ENCODE results near the gene DCBLD1. TPM values are rescaled to one million over a fixed set of nuclear protein-coding genes. Genes with fewer than 3 reads are reported as not detected.

The DCBLD1 gene
- total RNA-seq, 1 experiment from 2014 or later, result 11.2 TPM

- CTCF ChIA-PET, result no interaction called here
- no peaks in the 10 kb centered on the region for H3K27me3 Mint-ChIP-seq (ENCODE audit: low read depth)
Measured at GRCh38 chr6:117574198-117574597, 91.7 kb downstream of the DCBLD1 start.

GRCh38 chr6:117585647-117586046 lies 103.2 kb downstream of the DCBLD1 start:
- DNase-seq (ENCODE audit: low spot score), result no peak
- Mint-ChIP-seq H3K27me3 (ENCODE audit: low read depth) (no peaks in the 10 kb centered on the region), H3K4me1 (peaks cover 4% of the 10 kb centered on the region), H3K36me3 (peaks cover 22% of the 10 kb centered on the region), H3K4me3 (no peak overlapping the region), H3K9me3 (peaks cover 11% of the 10 kb centered on the region), H3K27ac (no peak overlapping the region)
- POLR2A ChIA-PET, result no interaction called here
- ATAC-seq, result no peak
- CTCF ChIA-PET, result no interaction called here
- TF ChIP-seq NFATC4 (CRISPR knock-in tag; IDR thresholded peaks at IDR 0.05) (no peak), EMX1 (CRISPR knock-in tag; IDR thresholded peaks at IDR 0.05) (no peak), ATF1 (CRISPR knock-in tag; IDR thresholded peaks at IDR 0.05) (no peak), NFYB (CRISPR knock-in tag; conservative IDR thresholded peaks at IDR 0.05; ENCODE audit: low read depth) (no peak), FOXP4 (CRISPR knock-in tag; IDR thresholded peaks at IDR 0.05) (no peak), GTF2I (CRISPR knock-in tag; conservative IDR thresholded peaks at IDR 0.05) (no peak), ERG (CRISPR knock-in tag; IDR thresholded peaks at IDR 0.05) (no peak), JUN (CRISPR knock-in tag; IDR thresholded peaks at IDR 0.05) (no peak)
- TF ChIP-seq, protein P1, sequence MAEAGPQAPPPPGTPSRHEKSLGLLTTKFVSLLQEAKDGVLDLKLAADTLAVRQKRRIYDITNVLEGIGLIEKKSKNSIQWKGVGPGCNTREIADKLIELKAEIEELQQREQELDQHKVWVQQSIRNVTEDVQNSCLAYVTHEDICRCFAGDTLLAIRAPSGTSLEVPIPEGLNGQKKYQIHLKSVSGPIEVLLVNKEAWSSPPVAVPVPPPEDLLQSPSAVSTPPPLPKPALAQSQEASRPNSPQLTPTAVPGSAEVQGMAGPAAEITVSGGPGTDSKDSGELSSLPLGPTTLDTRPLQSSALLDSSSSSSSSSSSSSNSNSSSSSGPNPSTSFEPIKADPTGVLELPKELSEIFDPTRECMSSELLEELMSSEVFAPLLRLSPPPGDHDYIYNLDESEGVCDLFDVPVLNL (CRISPR knock-in tag; IDR thresholded peaks at IDR 0.05; ENCODE audit: borderline replicate concordance, low read depth), result no peak

More at GRCh38 chr6:117574198-117574597, 91.7 kb downstream of the DCBLD1 start:
- H3K36me3 Mint-ChIP-seq, result peaks cover 24% of the 10 kb centered on the region
- H3K4me3 Mint-ChIP-seq, result no peak overlapping the region
- H3K9me3 Mint-ChIP-seq, result no peaks in the 10 kb centered on the region
- DNase-seq (ENCODE audit: low spot score) (no peak), ATAC-seq (no peak)
- TF ChIP-seq NFE2L1 (CRISPR knock-in tag; IDR thresholded peaks at IDR 0.05) (no peak), MYBL2 (CRISPR knock-in tag; IDR thresholded peaks at IDR 0.05) (no peak), ZNF532 (CRISPR knock-in tag; IDR thresholded peaks at IDR 0.05; ENCODE audit: borderline replicate concordance) (no peak), USF1 (CRISPR knock-in tag; IDR thresholded peaks at IDR 0.05) (no peak), GRHL2 (CRISPR knock-in tag; IDR thresholded peaks at IDR 0.05; ENCODE audit: insufficient replicate concordance, severe bottlenecking) (no peak), ESRRA (CRISPR knock-in tag; IDR thresholded peaks at IDR 0.05; ENCODE audit: borderline replicate concordance) (no peak), RELA (CRISPR knock-in tag; IDR thresholded peaks at IDR 0.05; ENCODE audit: borderline replicate concordance) (no peak), IRF2 (CRISPR knock-in tag; IDR thresholded peaks at IDR 0.05; ENCODE audit: borderline replicate concordance, low read depth) (no peak), FOXK1 (CRISPR knock-in tag; IDR thresholded peaks at IDR 0.05) (no peak)
- POLR2A ChIA-PET, result no interaction called here
- no peak overlapping the region for H3K27ac Mint-ChIP-seq
- no peaks in the 10 kb centered on the region for H3K4me1 Mint-ChIP-seq
